Esophagus muscularis mucosa (tissue), 4 donors: Measurements from ENCODE around the gene RNF144A. TPM values are rescaled to one million over a fixed set of nuclear protein-coding genes. Genes with fewer than 3 reads are reported as not detected.

Experiments
- DNase-seq: peaks from one replicate; pipeline ENCODE4 v3.0.0-alpha.2; 2017; ENCODE audit errors: extremely low spot score
- H3K27ac ChIP-seq, 4 donors: fragments of 200-600 bp; sonication (generic); replicated peaks in 1 of 4; 1 replicate in 3 of 4; 2 replicates in 1 of 4; pipeline ENCODE4 v1.5.1; 2016 to 2019; ENCODE audit warnings: mild to moderate bottlenecking in 1 of 4
- H3K27me3 ChIP-seq, 4 donors: fragments of 200-600 bp; sonication (generic); one replicate each; pipeline versions ENCODE4 v1.5.1 to v1.6.0; 2016 to 2019
- H3K36me3 ChIP-seq, 4 donors: fragments of 200-600 bp; sonication (generic); one replicate each; pipeline ENCODE4 v1.5.1; 2016 to 2019
- H3K4me1 ChIP-seq, 4 donors: fragments of 200-600 bp; sonication (generic); one replicate each; pipeline ENCODE4 v1.5.1; 2016 to 2019
- H3K4me3 ChIP-seq, 4 donors: fragments of 200-600 bp; sonication (generic); 1 replicate in 2 of 4; 2 replicates in 2 of 4; pipeline ENCODE4 v1.5.1; 2016 to 2019; ENCODE audit warnings: mild to moderate bottlenecking in 4 of 4, moderate library complexity in 1 of 4
- H3K9me3 ChIP-seq, 4 donors: fragments of 200-600 bp; sonication (generic); 1 replicate in 3 of 4; 2 replicates in 1 of 4; pipeline ENCODE4 v1.5.1; 2016 to 2019
- EP300 ChIP-seq: sonication (generic); formaldehyde crosslinking; IDR thresholded peaks from one replicate; pipeline ENCODE4 v1.6.1; 2017; ENCODE audit warnings: antibody characterized with exemption
- POLR2A ChIP-seq: fragments of 450-650 bp; IDR thresholded peaks from one replicate; pipeline ENCODE4 v1.6.1; 2017; ENCODE audit warnings: antibody characterized with exemption, moderate library complexity, mild to moderate bottlenecking, low read depth
- POLR2AphosphoS5 ChIP-seq, 2 donors: sonication (generic); formaldehyde crosslinking; IDR thresholded peaks; one replicate each; pipeline ENCODE4 v1.6.1; 2017; ENCODE audit warnings: antibody characterized with exemption in 2 of 2
- WGBS: methylation state at CpG from one replicate; pipeline ENCODE4 v1.1.5; 2018; 5-methylcytosine and 5-hydroxymethylcytosine counted together
- intact Hi-C: fragments of 100-400 bp; cut with DNase I; formaldehyde crosslinking; loops from one replicate; pipeline ENCODE4 v1.15.1; 2023
- total RNA-seq, 4 donors: library from RNA; depleted of rRNA; stranded (reverse); fragments of >200 nt; gene quantifications; one replicate each; pipeline versions ENCODE4 v1.1.0 to v1.2.1, GENCODE V29; 2016
- TF ChIP-seq, protein P1 (sequence below), 3 experiments: fragments of 200-600 bp in 2 of 3; fragments of 450-650 bp in 1 of 3; sonication (generic) in 2 of 3; IDR thresholded peaks; one replicate each; pipeline ENCODE4 v1.5.1; 2017 to 2019; ENCODE audit warnings: antibody characterized with exemption in 3 of 3, mild to moderate bottlenecking in 2 of 3, moderate library complexity in 1 of 3

The RNF144A gene
- total RNA-seq, 4 donors from 2014 or later, result 5.4 to 10.8 (median 8.8) TPM

DNA sequence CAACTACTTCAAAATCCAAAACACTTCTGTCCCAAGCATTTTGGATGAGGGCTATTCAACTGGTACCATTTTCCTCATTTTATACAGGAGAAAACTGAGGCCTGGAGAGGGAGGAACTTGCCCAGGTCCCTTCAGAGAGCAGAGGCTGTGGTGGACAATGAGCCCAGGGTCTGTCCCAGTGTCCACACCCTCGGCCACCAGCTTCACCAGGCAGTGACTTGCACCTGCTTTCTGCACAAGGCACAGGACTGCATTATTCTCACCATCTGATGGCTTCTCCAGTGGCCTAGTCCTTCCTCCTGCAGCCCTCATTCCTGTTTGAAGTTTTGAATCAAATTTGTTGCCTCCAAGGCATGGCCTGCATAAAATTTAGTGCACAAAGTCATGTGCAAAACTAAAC, 53.3 kb downstream of the RNF144A start:
- H3K4me3 ChIP-seq, result no peak overlapping the region
- H3K36me3 ChIP-seq, result peaks cover 0 to 20% (median 0%) of the 10 kb centered on the region in 4 donors
- H3K27ac ChIP-seq, result no peak overlapping the region
- no peaks in the 10 kb centered on the region for H3K27me3 ChIP-seq
- 100% methylated on average over 1 of the region's 1 CpG for WGBS
- no peaks in the 10 kb centered on the region for H3K9me3 ChIP-seq
- peaks cover 0 to 14% (median 0%) of the 10 kb centered on the region in 4 donors for H3K4me1 ChIP-seq
- DNase-seq, result peak; percentile 60
- intact Hi-C loops, result no loop called here
- TF ChIP-seq, protein P1, sequence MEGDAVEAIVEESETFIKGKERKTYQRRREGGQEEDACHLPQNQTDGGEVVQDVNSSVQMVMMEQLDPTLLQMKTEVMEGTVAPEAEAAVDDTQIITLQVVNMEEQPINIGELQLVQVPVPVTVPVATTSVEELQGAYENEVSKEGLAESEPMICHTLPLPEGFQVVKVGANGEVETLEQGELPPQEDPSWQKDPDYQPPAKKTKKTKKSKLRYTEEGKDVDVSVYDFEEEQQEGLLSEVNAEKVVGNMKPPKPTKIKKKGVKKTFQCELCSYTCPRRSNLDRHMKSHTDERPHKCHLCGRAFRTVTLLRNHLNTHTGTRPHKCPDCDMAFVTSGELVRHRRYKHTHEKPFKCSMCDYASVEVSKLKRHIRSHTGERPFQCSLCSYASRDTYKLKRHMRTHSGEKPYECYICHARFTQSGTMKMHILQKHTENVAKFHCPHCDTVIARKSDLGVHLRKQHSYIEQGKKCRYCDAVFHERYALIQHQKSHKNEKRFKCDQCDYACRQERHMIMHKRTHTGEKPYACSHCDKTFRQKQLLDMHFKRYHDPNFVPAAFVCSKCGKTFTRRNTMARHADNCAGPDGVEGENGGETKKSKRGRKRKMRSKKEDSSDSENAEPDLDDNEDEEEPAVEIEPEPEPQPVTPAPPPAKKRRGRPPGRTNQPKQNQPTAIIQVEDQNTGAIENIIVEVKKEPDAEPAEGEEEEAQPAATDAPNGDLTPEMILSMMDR (IDR thresholded peaks at IDR 0.05), result no peak
- TF ChIP-seq POLR2A (no peak), POLR2AphosphoS5 (IDR thresholded peaks at IDR 0.05) (no peak), EP300 (no peak)

DNA sequence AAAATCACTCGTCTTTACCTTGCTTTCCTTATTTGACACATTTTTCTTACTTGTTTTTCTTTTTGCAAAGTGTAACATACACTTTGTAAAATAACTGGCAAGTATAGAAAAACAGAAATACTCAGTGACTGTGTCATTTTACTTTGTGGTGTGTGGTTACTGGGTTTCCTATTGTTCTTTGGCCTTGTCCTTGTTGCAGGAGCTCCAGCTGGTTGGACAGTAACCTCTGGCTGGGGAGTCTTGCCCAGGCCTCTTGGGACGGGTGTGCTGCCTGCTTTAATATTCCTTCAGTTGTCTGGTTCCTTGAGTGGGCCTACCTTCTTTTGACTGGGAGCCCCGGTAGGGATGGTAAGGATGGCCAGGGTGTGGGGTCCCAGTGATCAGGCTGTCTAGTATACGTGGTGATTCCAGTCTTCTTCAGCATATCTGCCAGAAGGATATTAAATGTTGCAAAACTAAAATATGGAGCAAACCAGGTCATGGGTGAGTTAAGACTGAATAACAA, 53.8 kb downstream of the RNF144A start:
- peak; percentile 60 for DNase-seq
- intact Hi-C loops, result no loop called here
- H3K9me3 ChIP-seq, result no peaks in the 10 kb centered on the region
- H3K27me3 ChIP-seq, result no peaks in the 10 kb centered on the region
- no peak overlapping the region for H3K4me3 ChIP-seq
- H3K27ac ChIP-seq, result no peak overlapping the region
- H3K4me1 ChIP-seq, result peaks cover 0 to 14% (median 0%) of the 10 kb centered on the region in 4 donors
- TF ChIP-seq POLR2A, result no peak
- no peak for TF ChIP-seq POLR2AphosphoS5 (IDR thresholded peaks at IDR 0.05)
- TF ChIP-seq, protein P1 (IDR thresholded peaks at IDR 0.05), result no peak
- TF ChIP-seq EP300, result no peak
- peaks cover 0 to 20% (median 0%) of the 10 kb centered on the region in 4 donors for H3K36me3 ChIP-seq
- WGBS, result 81% methylated on average over 4 of the region's 4 CpGs

DNA sequence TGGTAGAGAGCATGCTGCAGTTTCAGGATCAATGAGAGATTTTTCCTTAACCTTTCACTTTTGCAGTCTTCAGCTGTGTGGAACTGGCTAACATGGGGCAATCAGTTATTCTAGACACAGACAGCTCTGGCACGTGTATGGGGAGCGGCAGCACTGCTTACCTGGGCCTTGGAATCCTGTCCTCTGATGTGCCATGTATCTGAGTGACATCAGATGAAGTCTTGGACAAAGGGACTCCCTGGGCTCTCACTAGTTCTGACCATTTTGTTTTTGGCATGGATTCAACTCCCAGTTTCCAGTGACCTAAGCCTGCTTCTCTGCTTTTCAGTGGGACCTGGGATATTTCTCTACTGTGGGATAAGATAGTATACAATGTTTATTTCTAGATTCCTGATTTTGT, 54.3 kb downstream of the RNF144A start:
- Histone ChIP-seq H3K4me1 (peaks cover 0 to 13% (median 0%) of the 10 kb centered on the region in 4 donors), H3K27me3 (no peaks in the 10 kb centered on the region), H3K27ac (no peak overlapping the region), H3K4me3 (no peak overlapping the region), H3K36me3 (peaks cover 0 to 20% (median 0%) of the 10 kb centered on the region in 4 donors), H3K9me3 (no peaks in the 10 kb centered on the region)
- no peak for DNase-seq
- 95% methylated on average over 2 of the region's 2 CpGs for WGBS
- intact Hi-C loops, result no loop called here
- TF ChIP-seq POLR2AphosphoS5 (IDR thresholded peaks at IDR 0.05) (no peak), POLR2A (no peak), EP300 (no peak)
- TF ChIP-seq, protein P1 (IDR thresholded peaks at IDR 0.05), result no peak

DNA sequence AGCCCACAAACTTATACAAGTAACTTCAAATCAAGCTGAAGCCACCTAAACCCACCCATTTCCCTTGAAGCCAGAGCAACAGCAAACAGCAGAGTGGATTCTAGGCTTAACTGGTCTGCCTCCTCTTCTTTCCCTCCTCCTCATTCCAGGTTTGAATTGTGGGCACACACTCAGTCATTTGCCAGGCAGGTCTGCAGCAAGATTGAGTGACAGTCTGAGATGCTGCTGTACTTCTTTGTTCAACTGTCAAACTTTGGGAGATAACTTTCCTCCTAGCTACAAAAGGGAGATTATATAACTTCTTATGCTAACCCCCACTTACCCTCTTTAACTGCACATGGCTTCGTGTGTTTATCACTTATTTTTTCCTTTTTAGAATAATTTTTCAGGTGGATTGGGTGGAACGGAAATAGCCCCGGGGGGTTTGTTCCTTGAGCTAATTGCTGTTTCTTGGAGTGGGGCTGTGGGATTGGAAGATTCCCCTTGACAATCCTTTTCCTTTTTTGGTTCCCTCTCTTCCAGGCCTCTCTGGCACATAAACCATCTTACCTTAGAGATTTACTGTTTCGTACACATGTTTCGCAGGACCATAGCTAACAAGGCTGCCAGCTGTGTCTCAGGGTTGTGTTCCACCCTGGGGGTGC, 55.0 kb downstream of the RNF144A start:
- Histone ChIP-seq H3K4me3 (no peak overlapping the region), H3K27me3 (no peaks in the 10 kb centered on the region), H3K27ac (no peak overlapping the region), H3K9me3 (no peaks in the 10 kb centered on the region), H3K4me1 (peaks cover 5 to 15% (median 6%) of the 10 kb centered on the region in 4 donors), H3K36me3 (peaks cover 0 to 20% (median 0%) of the 10 kb centered on the region in 4 donors)
- TF ChIP-seq POLR2A, result no peak
- TF ChIP-seq POLR2AphosphoS5 (IDR thresholded peaks at IDR 0.05), result no peak
- TF ChIP-seq, protein P1 (IDR thresholded peaks at IDR 0.05), result no peak
- TF ChIP-seq EP300, result no peak
- no peak for DNase-seq
- WGBS, result 91% methylated on average over 5 of the region's 5 CpGs
- intact Hi-C loops, result no loop called here
